ENCODE results near the gene CANT1.
A peak's percentile ranks its signal among the peaks of the same experiment; 100 is the strongest.
"Not testable (repeated sequence)": the region's sequence is repeated elsewhere in the genome, so short reads cannot be mapped to it uniquely, and the experiment has no call there.

CANT1 gene

GRCh38 chr17:79043191-79043930 is 33.8 kb upstream of the CANT1 start:
- no peak for DNase-seq (ENCODE audit: low spot score)

- DNase-seq (ENCODE audit: low spot score): peak; percentile 25
These were observed 33.0 kb upstream of the CANT1 start for GRCh38 chr17:79042421-79043190.

DNA sequence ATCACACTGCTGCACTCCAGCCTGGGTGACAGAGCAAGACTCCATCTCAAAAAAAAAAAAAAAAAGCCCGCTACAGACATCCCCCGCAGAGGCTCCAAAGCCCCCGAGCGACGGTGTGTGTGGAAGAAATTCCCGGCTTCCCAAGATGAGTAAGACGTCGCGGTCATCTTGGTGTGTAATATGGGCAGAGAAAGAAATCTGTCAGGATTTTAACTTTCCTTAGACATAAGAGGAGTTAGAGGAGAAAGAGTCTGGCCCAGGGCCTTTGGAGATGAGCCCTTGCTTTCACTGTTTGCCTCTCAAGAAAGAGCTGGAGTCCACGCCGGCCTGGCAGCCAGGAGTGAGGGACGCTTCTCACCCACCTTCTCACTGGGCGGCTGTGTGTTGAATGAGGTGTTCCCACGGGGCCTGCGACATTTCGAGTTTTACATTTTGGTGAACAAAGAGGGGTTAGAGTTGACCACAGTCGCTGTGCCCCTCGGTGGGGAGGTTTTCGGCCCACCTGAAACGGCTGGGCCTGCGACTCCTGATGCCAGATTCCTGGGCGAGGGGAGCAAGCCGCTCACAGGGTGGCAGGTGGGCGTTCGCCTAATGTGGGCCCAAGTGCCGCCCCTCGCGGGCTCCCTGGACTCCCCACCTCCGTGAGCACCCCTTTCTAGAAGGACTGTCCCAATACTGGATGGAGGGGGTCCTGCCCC is 32.3 kb upstream of the CANT1 start:
- DNase-seq (ENCODE audit: low spot score): no peak

DNA sequence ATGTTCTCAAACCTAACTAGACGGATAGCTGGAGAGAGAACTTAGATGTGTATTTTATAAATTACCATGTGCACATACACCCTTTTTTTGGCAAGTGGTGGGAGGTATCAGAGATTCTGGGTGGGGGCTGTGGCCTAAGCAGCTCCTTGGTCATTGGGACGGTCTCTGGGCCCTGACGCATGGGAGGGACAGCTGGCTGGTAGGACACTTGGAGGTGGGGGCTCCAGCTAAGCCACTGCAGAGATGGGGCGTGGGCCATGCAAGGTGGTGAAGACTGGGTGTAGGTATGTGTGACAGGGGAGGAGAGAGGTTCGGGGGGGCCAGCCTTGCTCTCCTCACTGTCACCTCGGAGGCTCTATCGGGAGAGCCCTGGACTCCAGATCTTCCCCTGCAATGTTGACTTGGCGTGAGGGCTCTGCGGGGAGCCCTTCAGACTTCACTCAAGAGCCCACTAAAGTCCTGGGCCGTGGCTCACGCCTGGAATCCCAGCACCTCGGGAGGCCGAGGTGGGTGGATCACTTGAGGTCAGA is 31.5 kb upstream of the CANT1 start:
- no peak for DNase-seq (ENCODE audit: low spot score)

DNA sequence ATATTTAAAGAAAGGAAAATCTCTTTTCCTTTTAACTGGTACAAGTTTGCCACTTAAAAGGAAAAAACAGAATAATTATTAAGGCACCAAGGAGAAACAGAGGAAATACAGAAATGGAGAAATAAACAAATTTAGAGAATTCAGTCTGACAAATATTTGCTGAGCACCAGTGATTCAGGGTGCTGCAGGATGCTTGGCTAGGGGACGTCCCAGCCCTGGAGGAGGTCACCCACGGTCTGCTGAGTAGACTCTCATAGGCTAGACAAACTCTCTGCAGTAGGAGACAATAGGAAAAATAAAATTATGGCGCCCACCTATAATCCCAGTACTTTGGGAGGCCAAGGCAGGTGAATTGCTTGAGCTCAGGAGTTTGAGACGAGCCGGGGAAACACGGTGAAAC is 30.3 kb upstream of the CANT1 start:
- DNase-seq (ENCODE audit: low spot score): no peak

- no peak for DNase-seq (ENCODE audit: low spot score)
These were observed 29.6 kb upstream of the CANT1 start for GRCh38 chr17:79039171-79039570.

- no peak for DNase-seq (ENCODE audit: low spot score)
These were observed 29.1 kb upstream of the CANT1 start for GRCh38 chr17:79038545-79039135.

- DNase-seq (ENCODE audit: low spot score): no peak
These were observed 27.0 kb upstream of the CANT1 start for GRCh38 chr17:79036596-79036995.

DNA sequence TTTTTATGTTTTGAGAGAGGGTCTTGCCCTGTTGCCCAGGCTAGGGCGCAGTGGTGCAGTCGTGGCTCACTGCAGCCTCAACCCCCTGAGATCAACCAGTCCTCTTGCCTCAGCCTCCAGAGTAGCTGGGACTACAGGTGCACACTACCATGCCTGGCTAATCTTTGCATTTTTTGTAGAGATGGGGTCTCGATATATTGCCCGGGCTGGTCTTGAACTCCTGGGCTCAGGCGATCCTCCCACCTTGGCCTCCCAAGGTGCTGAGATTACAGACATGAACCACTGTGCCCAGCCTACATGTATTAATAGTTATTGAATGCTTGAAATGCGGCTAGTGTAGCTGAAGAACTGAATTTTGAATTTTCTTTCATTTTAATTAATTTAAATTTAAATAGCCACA is 26.6 kb upstream of the CANT1 start:
- DNase-seq (ENCODE audit: low spot score): no peak

GRCh38 chr17:79035686-79036085 is 26.1 kb upstream of the CANT1 start:
- DNase-seq (ENCODE audit: low spot score): no peak

DNA sequence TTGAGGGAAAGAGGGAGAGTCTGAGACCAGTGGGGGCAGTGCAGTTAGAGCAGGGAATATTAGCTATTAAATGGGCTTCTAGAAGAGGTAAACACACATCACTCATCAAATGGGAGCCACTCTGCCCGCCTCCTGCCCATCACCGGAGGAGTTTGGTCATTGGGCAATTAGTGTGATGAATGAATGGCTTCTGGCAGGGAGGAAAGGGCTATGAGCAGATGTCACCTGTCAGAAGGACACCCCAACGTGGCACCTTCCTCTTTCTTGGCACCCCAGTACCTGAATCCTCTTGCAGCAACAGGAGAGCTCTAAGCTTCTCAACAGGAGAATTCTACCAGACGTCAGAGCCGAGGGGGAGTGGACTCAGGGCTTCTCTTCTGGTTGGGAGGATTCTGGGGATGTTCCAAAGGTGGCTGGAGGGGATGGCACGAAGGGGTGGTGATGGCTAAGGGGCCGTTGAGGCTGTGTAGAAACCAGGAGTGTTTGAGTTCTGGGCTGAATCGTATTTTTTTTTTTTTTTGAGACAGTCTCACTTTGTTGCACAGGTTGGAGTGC is 25.4 kb upstream of the CANT1 start:
- no peak for DNase-seq (ENCODE audit: low spot score)

- DNase-seq (ENCODE audit: low spot score): no peak
These were observed 24.4 kb upstream of the CANT1 start for GRCh38 chr17:79033741-79034501.

DNA sequence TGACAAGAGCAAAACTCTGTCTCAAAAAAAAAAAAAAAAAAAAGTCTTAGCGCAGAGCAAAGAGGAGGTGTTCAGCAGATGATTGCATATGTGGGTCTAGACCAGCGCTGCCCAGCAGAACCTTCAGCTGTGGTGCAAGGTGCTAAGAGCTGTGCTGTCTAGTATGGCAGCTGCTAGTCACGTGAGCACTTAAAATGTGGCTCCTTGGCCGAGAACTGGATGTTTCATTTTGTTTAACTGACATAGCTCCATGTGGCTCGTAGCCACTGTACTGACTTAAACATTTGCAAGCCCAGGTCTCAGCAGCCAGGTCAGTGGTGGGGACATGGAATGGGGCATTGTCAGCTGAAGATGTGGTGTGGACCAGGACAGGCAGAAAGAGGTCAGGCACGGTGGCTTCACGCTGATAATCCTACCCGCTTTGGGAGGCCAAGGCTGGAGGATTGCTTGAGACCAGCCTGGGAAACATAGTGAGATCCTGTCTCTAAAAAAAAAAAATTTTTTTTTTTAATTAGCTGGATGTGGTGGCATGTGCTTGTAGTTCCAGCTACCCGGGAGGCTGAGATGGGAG is 23.6 kb upstream of the CANT1 start:
- no peak for DNase-seq (ENCODE audit: low spot score)

DNA sequence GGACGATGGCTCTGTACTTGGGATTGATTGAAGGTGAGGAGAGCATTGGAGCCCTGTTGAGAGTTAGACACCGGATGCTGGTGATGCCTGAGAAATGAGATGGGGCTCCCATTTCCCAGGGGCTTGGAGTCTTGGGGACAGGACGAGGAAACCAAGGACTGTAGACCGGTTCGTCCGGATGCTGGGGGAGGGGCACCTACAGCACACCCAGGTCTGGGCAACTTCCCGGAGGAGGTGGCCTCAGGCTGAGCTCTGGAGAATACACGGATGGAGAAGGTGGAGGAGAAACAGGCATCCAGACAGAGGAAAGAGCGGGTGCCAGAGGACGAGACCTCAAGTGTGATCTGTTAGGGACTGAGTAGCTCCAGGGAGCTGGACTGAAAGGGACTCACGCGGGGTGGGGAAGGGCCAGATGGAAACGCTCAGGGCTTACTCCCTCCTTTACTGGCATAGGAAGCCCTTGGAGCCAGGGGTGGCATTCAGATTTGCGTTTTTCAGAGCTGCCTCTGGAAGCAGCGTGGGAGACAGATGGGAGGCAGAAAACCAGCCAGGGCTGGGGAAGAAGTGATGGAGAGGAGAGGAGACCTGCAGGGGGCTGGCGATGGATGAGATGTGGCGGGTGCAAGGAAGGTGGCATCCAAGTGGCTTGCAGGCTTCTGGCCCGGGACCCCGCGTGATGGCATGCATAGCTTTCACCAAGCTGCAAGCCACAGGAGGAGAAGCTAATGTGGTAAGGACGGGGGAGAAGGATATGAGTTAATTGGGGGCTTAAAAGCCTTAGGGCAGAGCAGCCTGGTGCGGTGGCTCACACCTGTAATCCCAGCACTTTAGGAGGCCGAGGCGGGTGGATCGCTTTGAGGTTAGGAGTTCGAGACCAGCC is 22.7 kb upstream of the CANT1 start:
- DNase-seq (ENCODE audit: low spot score): no peak

- DNase-seq (ENCODE audit: low spot score): not testable (repeated sequence)
These were observed 21.1 kb upstream of the CANT1 start for GRCh38 chr17:79030636-79031035.

DNA sequence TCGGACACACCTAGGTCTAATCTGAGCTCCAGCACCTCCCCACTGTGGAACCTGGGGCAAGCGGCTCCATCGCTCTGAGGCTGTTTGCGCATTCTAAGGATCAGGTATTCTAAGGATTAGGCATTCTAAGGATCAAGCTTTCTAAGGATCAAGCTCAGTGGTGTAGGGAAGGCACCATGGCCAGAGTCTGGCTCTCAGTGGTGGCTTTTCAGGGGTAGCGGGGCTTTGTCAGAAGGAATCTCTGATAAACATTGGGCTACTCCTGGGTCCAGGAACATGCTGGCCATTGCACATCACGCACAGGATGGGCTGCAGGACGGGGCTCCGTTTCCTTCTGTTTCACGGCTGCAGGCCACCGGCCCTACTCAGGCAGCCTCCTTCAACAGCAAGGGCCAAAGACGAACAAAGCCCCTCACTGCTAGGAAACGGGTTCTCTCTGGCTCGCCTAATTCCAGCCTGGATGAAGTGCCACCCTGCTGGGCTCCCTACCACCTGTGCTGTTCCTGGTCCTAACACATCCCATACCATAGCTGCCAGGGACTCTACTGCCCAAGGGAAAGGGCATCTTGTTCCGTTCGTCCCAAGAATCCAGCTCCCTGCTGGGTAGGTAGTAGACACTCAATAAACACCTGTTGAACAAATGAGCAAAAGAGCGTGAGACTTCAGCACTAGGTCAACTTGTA is 19.9 kb upstream of the CANT1 start:
- DNase-seq (ENCODE audit: low spot score): no peak

DNA sequence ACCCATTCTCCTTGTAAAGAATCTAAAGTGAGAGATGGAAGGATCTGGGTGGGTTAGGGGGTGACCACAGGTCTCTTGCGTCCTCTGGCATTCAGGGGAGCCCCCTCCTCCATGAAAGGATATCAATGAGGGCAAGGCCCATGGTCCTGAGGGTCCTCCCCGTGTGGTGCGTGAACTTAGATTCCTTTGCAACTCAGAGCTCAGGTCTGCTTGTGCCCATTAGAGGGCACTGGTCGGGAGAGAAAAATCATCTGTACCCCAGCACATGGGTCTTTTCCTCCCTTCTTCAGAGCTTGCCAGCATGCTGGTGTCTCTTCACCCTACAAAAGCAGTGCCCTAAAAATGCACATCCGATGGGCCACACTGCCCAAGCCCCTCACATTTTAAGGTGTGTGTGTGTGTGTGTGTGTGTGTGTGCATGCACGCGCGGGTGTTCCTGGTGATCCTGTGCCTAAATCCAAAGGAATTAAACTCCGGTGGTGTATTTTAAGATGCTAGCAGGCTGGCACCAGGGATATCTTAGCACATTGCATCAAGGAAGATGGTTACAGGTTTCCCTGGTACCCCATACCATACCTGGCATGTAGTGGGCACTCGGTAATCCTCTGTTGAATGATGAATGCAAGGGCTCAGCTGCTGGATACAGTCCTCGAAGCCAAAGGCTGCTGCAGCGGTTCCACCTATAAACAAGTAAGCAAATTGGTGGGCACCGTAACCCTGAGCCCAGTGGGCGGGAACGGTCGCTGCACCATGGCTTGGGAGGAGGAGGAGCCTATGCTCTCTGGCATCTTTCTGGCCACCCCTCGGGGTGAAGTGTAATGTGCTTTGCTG is 19.1 kb upstream of the CANT1 start:
- no peak for DNase-seq (ENCODE audit: low spot score)

- no peak for DNase-seq (ENCODE audit: low spot score)
These were observed 18.4 kb upstream of the CANT1 start for GRCh38 chr17:79027925-79028491.
